K562 (cell line): ENCODE results near the gene KBTBD4.

Experiments
- BCOR ChIP-seq: fragments of 450-650 bp; IDR thresholded peaks from 2 replicates; pipeline ENCODE4 v1.6.1; 2016
- BHLHE40 ChIP-seq: IDR thresholded peaks from 2 replicates; pipeline ENCODE4 v1.6.1; 2011; ENCODE audit warnings: low read length, improper control_type of control experiment
- ESRRA ChIP-seq: fragments of 450-650 bp; IDR thresholded peaks from 2 replicates; pipeline ENCODE4 v1.6.1; 2014; ENCODE audit warnings: low read depth, mild to moderate bottlenecking, moderate library complexity, borderline replicate concordance
- HDAC2 ChIP-seq: fragments of 450-650 bp; IDR thresholded peaks from 2 replicates; pipeline ENCODE4 v1.6.1; 2016; ENCODE audit warnings: mild to moderate bottlenecking
- MLX ChIP-seq, 2 experiments: fragments of 450-650 bp in 1 of 2; sonication (generic) in 1 of 2; formaldehyde crosslinking; conservative IDR thresholded peaks; 2 replicates each; pipeline versions ENCODE4 v1.4.0 to v1.8.1; 2020 to 2022; ENCODE audit warnings: mild to moderate bottlenecking in 1 of 2, missing genetic modification reagents in 1 of 2
- ZFP36 ChIP-seq: fragments of 150-350 bp; IDR thresholded peaks from 2 replicates; pipeline ENCODE4 v1.6.1; 2018; ENCODE audit warnings: low read length, low read depth; ENCODE audit not compliant: partially characterized antibody
- TF ChIP-seq, protein P1 (sequence below), 3 experiments: IDR thresholded peaks in 2 of 3; conservative IDR thresholded peaks in 1 of 3; 2 replicates each; pipeline ENCODE4 v1.5.1; 2011 to 2012; ENCODE audit warnings: low read length in 3 of 3, mild to moderate bottlenecking in 3 of 3, control low read depth in 2 of 3, improper control_type of control experiment in 1 of 3, inconsistent platforms in 1 of 3, low read depth in 1 of 3, mixed read lengths in 1 of 3, moderate library complexity in 1 of 3; ENCODE audit not compliant: insufficient read depth in 2 of 3

DNA sequence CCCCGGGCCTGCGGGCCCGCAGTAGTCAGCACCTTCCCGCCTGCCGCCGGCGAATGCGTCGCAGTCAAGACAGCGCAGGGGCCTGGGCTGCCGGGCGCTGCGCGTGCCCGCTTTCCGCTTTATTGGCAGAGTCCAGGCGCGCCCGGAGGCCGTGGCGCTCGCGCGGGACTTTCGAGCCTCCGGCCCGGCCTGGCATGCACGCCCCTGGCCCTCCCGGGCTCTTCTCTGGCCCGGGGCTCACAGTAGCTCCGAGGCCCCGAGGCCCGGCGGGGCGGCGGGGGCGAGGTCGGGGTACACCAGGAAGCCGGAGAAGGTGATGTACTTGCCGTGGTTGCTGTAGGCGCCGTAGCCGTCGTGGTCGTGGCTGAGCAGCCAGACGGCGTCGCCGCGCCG is 10.8 kb upstream of the KBTBD4 start:
- TF ChIP-seq BHLHE40 (no peak), MLX (CRISPR knock-in tag; conservative IDR thresholded peaks at IDR 0.05) (no peak), BCOR (no peak), ZFP36 (no peak), HDAC2 (no peak), ESRRA (no peak)
- TF ChIP-seq, protein P1, sequence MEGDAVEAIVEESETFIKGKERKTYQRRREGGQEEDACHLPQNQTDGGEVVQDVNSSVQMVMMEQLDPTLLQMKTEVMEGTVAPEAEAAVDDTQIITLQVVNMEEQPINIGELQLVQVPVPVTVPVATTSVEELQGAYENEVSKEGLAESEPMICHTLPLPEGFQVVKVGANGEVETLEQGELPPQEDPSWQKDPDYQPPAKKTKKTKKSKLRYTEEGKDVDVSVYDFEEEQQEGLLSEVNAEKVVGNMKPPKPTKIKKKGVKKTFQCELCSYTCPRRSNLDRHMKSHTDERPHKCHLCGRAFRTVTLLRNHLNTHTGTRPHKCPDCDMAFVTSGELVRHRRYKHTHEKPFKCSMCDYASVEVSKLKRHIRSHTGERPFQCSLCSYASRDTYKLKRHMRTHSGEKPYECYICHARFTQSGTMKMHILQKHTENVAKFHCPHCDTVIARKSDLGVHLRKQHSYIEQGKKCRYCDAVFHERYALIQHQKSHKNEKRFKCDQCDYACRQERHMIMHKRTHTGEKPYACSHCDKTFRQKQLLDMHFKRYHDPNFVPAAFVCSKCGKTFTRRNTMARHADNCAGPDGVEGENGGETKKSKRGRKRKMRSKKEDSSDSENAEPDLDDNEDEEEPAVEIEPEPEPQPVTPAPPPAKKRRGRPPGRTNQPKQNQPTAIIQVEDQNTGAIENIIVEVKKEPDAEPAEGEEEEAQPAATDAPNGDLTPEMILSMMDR (IDR thresholded peaks at IDR 0.05 in 2 of 3, conservative IDR thresholded peaks at IDR 0.05 in 1 of 3; ENCODE audit: insufficient read depth in 2 of 3, low read depth in 1 of 3, low read length in 3 of 3), result no peak
